Thoracic aorta (tissue), 2 donors: Measurements from ENCODE around the gene CCND2. TPM values are rescaled to one million over a fixed set of nuclear protein-coding genes. Genes with fewer than 3 reads are reported as not detected.

Experiments
- ATAC-seq: fragments of 150-250 bp; one replicate; pipeline ENCODE4 v1.8.0; 2017; ENCODE audit warnings: low read depth; ENCODE audit not compliant: insufficient number of reproducible peaks, low FRiP score
- DNase-seq: peaks from one replicate; pipeline ENCODE4 v3.0.0-alpha.2; 2020; ENCODE audit warnings: low spot score
- H3K27ac ChIP-seq, 2 donors: fragments of 200-600 bp; sonication (generic); 1 replicate in 1 of 2; 2 replicates in 1 of 2; pipeline ENCODE4 v1.5.1; 2016; ENCODE audit warnings: mild to moderate bottlenecking in 2 of 2, moderate library complexity in 2 of 2
- H3K27me3 ChIP-seq: fragments of 200-600 bp; sonication (generic); replicated peaks from 2 replicates; pipeline ENCODE4 v1.6.0; 2016; ENCODE audit warnings: mild to moderate bottlenecking; ENCODE audit not compliant: insufficient read depth
- H3K36me3 ChIP-seq: fragments of 200-600 bp; sonication (generic); one replicate; pipeline ENCODE4 v1.5.1; 2016
- H3K4me1 ChIP-seq, 2 donors: fragments of 200-600 bp; sonication (generic); 1 replicate in 1 of 2; 2 replicates in 1 of 2; pipeline versions ENCODE4 v1.5.1 to v1.6.0; 2016; ENCODE audit warnings: low read depth in 2 of 2, mild to moderate bottlenecking in 1 of 2; ENCODE audit not compliant: control insufficient read depth in 1 of 2
- H3K4me3 ChIP-seq: fragments of 200-600 bp; sonication (generic); 2 replicates; pipeline ENCODE4 v1.5.1; 2016; ENCODE audit warnings: mild to moderate bottlenecking
- H3K9me3 ChIP-seq: fragments of 200-600 bp; sonication (generic); 2 replicates; pipeline ENCODE4 v1.5.1; 2016
- CTCF ChIP-seq: fragments of 200-600 bp; sonication (generic); IDR thresholded peaks from one replicate; pipeline ENCODE4 v1.5.1; 2019; ENCODE audit warnings: antibody characterized with exemption
- total RNA-seq, 2 donors: library from RNA; depleted of rRNA; stranded (reverse); fragments of >200 nt; gene quantifications; one replicate each; pipeline versions ENCODE4 v1.1.0 to v1.2.3, GENCODE V29; 2016

Gene CCND2
- total RNA-seq, 2 donors from 2014 or later = 108 to 153 TPM

- ATAC-seq (no peak), DNase-seq (no peak)
- H3K9me3 ChIP-seq = no peaks in the 10 kb centered on the region
- no peaks in the 10 kb centered on the region for H3K27me3 ChIP-seq
- peaks cover 5 to 39% of the 10 kb centered on the region in 2 donors for H3K4me1 ChIP-seq
- peak overlapping the region in 1 of 2 donors; percentile 5 for H3K27ac ChIP-seq
- no peaks in the 10 kb centered on the region for H3K36me3 ChIP-seq
- H3K4me3 ChIP-seq = peak overlapping the region; percentile 81
- no peak for TF ChIP-seq CTCF
Measured at GRCh38 chr12:4270016-4270830, 3.3 kb upstream of the CCND2 start.

GRCh38 chr12:4270831-4271716 is 2.5 kb upstream of the CCND2 start:
- no peaks in the 10 kb centered on the region for H3K27me3 ChIP-seq
- peaks cover 5 to 39% of the 10 kb centered on the region in 2 donors for H3K4me1 ChIP-seq
- no peaks in the 10 kb centered on the region for H3K36me3 ChIP-seq
- H3K27ac ChIP-seq = peak overlapping the region; percentile 8 to 32
- DNase-seq = no peak
- peak overlapping the region; percentile 81 for H3K4me3 ChIP-seq
- H3K9me3 ChIP-seq = no peaks in the 10 kb centered on the region
- TF ChIP-seq CTCF = no peak
- ATAC-seq = no peak

- H3K9me3 ChIP-seq = no peaks in the 10 kb centered on the region
- no peak for ATAC-seq
- H3K27me3 ChIP-seq = no peaks in the 10 kb centered on the region
- peaks cover 4% of the 10 kb centered on the region for H3K36me3 ChIP-seq
- H3K4me3 ChIP-seq = peak overlapping the region; percentile 81
- H3K4me1 ChIP-seq = peaks cover 9 to 47% of the 10 kb centered on the region in 2 donors
- no peak for DNase-seq
- H3K27ac ChIP-seq = peak overlapping the region; percentile 32 to 41
- no peak for TF ChIP-seq CTCF
Measured at GRCh38 chr12:4271717-4272423, 1.7 kb upstream of the CCND2 start.

GRCh38 chr12:4272424-4273272 is 914 bp upstream of the CCND2 start:
- Histone ChIP-seq H3K27ac (peak overlapping the region in 1 of 2 donors; percentile 41), H3K4me1 (peaks cover 16 to 55% of the 10 kb centered on the region in 2 donors), H3K9me3 (no peaks in the 10 kb centered on the region), H3K27me3 (no peaks in the 10 kb centered on the region), H3K4me3 (peak overlapping the region; percentile 81), H3K36me3 (peaks cover 7% of the 10 kb centered on the region)
- DNase-seq = no peak
- ATAC-seq = no peak
- TF ChIP-seq CTCF = no peak
